GM19238 (cell line): ENCODE results near the gene PIK3CA.
"Not testable (repeated sequence)": the region's sequence is repeated elsewhere in the genome, so short reads cannot be mapped to it uniquely, and the experiment has no call there.

ENCODE experiments used
- DNase-seq: peaks from one replicate; pipeline ENCODE4 v3.0.0; 2011; ENCODE audit warnings: low spot score; ENCODE audit not compliant: insufficient read length

Gene PIK3CA

GRCh38 chr3:179196098-179196497 is 47.9 kb downstream of the PIK3CA start:
- DNase-seq, result peak; percentile 25

DNA sequence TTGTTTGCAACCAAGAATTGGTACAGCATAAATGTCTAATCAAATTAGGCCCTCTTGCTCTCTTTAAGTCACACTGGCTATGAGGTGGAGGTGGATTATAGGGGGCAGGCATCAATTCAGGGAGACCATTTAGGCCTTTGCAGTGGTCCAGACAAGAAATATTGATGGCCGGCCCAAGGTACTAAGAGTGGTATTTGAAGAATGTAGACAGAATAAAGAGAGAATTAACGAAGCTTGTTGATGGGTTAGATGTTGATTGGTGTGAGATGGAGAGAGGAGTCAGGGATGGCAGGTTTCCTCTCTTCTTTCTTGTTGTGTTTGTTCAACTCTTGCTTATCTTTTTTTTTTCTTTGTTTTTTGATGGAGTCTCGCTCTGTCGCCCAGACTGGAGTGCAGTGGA is 48.5 kb downstream of the PIK3CA start:
- DNase-seq, result no peak

DNA sequence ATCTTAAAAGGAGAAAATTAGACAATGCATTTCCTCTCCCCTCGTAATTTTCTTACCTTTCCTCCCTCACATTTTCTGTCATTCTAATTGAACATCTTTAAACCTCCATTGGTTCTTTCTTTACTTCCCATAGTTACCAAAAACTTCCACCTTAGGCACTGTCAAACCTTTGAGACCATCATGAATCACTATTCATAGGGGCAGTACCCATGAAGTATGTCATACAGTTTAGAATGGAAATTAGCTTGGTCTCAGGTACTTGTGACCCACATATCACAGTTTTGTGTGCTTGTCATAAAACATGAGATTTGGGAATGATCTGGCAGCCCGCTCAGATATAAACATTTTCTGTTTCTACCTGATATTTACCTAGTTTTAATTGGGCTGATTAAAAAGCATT is 52.6 kb downstream of the PIK3CA start:
- DNase-seq, result no peak

DNA sequence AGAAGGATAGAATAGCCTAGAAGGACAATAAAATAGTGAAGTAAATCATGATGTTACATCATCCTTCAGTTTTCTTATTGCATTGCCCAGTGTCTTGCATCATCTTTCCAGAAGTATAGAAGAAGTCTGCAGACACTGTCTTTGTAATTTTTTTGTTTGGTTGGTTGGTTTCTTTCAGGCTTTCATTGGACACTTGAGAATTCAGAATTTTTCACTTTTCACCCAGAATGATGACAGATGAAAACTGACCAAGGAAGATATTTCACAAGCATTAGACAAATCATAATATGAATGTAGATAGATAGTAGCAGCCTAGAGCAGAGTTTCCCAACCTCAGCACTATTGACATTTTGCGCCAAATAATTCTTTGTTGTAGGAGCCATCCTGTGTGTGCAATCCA is 67.4 kb downstream of the PIK3CA start:
- DNase-seq, result not testable (repeated sequence)

DNA sequence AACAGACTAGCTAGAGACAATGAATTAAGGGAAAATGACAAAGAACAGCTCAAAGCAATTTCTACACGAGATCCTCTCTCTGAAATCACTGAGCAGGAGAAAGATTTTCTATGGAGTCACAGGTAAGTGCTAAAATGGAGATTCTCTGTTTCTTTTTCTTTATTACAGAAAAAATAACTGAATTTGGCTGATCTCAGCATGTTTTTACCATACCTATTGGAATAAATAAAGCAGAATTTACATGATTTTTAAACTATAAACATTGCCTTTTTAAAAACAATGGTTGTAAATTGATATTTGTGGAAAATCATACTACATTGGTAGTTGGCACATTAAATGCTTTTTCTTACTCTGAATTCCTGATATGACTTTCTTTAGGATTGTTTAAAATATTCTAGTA is 70.1 kb downstream of the PIK3CA start:
- DNase-seq, result not testable (repeated sequence)

GRCh38 chr3:179223548-179223947 is 75.4 kb downstream of the PIK3CA start:
- DNase-seq, result no peak

DNA sequence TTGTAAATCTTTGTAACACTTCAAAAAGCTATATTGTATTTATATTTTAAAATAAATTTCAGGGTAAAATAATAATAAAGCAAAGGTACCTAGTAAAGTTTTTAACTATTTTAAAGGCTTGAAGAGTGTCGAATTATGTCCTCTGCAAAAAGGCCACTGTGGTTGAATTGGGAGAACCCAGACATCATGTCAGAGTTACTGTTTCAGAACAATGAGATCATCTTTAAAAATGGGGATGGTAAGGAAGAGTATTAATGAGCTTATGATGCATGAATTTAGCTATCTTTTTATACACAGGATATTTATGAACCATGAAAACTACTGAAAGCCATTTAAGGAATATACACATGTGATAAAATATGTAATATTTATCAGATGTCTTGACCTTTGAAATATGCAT is 76.4 kb downstream of the PIK3CA start:
- no peak for DNase-seq

GRCh38 chr3:179227349-179227748 is 79.2 kb downstream of the PIK3CA start:
- no peak for DNase-seq

GRCh38 chr3:179229177-179229576 is 81.0 kb downstream of the PIK3CA start:
- no peak for DNase-seq

DNA sequence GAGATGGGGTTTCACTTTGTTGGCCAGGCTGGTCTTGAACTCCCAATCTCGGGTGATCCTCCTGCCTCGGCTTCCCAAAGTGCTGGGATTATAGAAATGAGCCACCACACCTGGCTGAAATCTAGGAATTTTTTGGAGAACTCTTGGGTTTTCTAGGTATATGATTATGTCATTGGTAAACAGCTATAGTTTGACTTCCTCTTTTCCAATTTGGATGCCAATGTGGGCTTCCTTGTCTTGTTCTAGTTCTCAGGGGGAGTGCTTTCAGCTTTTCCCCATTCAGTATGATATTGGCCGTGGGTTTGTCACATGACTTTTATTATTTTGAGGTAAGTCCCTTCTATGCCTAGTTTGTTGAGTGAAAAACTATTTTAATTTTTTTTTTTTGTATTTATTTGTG is 84.9 kb downstream of the PIK3CA start:
- no peak for DNase-seq

- no peak for DNase-seq
These were observed 86.0 kb downstream of the PIK3CA start for GRCh38 chr3:179234199-179234598.

GRCh38 chr3:179236669-179237301 is 88.6 kb downstream of the PIK3CA start:
- DNase-seq, result no peak

GRCh38 chr3:179240299-179240698 is 92.1 kb downstream of the PIK3CA start:
- not testable (repeated sequence) for DNase-seq

- DNase-seq, result not testable (repeated sequence)
These were observed 94.7 kb downstream of the PIK3CA start for GRCh38 chr3:179242859-179243258.

DNA sequence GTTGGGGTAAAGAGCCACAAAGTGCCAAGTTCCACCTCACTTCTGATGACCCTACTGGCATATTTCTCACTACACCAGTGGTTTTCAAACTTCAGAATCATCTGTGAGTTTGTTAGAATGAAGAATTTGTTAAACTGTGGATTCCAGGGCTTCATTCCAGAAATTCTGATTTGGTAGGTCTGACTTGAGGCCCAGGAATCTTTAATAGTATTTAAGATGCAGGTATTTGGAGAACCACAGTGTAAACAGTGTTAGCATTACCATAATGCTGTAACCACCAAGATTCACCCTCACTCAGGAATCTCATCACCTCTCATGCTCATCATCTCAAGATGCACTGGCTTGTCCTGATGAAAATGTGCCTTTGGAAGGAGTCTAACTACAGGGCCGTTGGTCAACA is 96.7 kb downstream of the PIK3CA start:
- DNase-seq, result no peak

- no peak for DNase-seq
These were observed 99.3 kb downstream of the PIK3CA start for GRCh38 chr3:179247289-179248015.

DNA sequence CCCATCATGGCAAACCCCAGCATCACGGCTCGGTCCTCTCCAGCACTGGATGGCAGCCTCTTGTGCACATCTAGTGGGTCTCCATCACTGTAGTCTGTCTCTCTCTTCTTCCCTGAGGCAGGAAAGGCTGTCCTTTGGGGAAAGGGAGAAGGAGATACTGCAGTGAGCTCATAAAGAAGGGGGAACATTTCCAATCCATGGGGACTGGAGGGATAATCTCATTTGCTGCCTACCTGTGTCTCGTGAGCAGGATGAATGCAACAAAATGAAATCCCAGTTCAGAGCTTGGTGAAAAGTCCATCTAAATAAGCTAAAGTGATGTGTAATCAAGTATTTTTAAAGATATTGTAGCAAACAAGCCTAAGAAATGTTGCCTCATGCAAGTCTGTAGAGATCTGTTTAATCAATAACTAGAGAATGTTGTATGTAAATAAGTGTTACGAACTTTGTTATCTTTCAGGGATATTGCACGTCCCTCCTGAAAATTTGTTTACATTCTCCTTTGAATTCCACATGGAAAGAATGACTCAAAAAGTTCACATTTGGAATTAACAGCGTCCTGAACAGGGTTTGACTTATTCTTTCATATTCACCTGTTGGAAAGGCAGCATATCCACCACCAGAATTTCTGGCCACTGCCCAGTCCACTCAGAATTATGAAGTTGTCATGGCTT is 102.8 kb downstream of the PIK3CA start, which contains the start of gene KCNMB3:
Gene KCNMB3, minus strand, starts transcription at position 312 of the 674 bp plus-strand sequence. Its CDS starts 124 bp downstream, at position 188.
- DNase-seq, result no peak

DNA sequence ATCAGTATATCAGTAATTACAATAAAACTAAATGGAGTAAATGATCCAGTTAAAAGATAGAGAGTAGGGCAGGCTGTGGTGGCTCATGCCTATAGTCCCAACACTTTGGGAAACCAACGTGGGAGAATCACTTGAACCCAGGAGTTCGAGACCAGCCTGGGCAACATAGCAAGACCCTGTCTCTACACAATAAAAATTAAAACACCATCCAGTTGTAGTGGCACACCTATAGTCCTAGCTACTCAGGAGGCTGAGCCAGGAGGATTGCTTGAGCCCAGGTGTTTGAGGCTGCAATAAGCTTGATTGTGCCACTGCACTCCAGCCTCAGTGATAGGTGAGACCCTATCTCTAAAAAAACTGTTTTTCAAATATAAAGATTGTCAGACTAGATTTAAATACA is 108.7 kb downstream of the PIK3CA start:
- no peak for DNase-seq

GRCh38 chr3:179257742-179258141 is 109.6 kb downstream of the PIK3CA start:
- not testable (repeated sequence) for DNase-seq

GRCh38 chr3:179258820-179259219 is 110.7 kb downstream of the PIK3CA start:
- DNase-seq, result no peak

DNA sequence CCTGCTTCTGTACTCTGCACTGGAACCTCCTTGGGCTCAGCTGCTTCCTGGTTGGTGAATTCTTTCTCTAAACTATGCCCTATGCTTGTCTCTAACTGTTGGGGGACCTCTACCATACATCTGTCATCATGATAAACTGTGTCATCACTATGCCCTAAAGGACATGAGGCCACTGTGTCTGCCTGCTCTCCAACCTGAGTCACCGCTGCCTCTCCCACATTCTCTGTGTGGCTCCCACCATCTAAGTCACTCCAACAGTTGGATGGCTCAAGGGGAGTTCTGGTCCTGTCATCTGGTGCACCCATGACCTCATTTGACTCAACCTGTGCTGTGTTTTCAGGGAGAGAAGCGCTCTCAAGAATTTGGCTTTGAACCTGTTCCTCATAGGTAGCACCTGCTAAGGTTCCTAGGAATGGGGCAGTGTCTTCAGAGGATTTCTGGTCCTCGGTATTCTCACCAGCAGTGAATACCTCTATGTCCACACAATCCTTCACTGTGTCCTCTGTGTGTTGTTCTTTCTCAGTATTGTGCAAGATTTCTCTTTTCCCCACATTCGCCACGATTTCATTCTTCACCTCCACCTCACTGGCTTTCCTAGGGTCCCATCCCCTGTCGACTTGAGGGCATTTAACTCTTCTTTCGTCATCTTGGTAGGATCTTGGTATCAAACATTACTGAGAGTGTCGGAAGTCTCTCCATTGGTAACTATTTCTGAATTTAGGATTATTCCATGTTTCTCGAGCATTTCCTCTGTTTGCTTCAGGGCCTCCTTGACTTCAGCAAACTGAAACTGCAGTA is 112.0 kb downstream of the PIK3CA start:
- not testable (repeated sequence) for DNase-seq
